ENCODE results near the gene BRWD1.
"Not testable (repeated sequence)": the region's sequence is repeated elsewhere in the genome, so short reads cannot be mapped to it uniquely, and the experiment has no call there.

BRWD1 gene

GRCh38 chr21:39153373-39153772 is 160.1 kb downstream of the BRWD1 start:
- no peak overlapping the region for H3K4me3 ChIP-seq (ENCODE audit: low read depth, low read length)
- no peaks in the 10 kb centered on the region for H3K4me1 ChIP-seq (ENCODE audit: control insufficient read depth, insufficient read depth, low read length)
- H3K36me3 ChIP-seq (ENCODE audit: control insufficient read depth, insufficient read depth, low read length), result no peaks in the 10 kb centered on the region
- H3K9me3 ChIP-seq (ENCODE audit: control insufficient read depth, insufficient read depth, low read length), result no peaks in the 10 kb centered on the region
- H3K27me3 ChIP-seq (ENCODE audit: control insufficient read depth, insufficient read depth, low read length), result no peaks in the 10 kb centered on the region
- no peak overlapping the region for H3K9ac ChIP-seq (ENCODE audit: low read depth, low read length)

- Histone ChIP-seq H3K9ac (ENCODE audit: low read depth, low read length) (no peak overlapping the region), H3K27me3 (ENCODE audit: control insufficient read depth, insufficient read depth, low read length) (no peaks in the 10 kb centered on the region), H3K9me3 (ENCODE audit: control insufficient read depth, insufficient read depth, low read length) (no peaks in the 10 kb centered on the region), H3K4me1 (ENCODE audit: control insufficient read depth, insufficient read depth, low read length) (no peaks in the 10 kb centered on the region), H3K36me3 (ENCODE audit: control insufficient read depth, insufficient read depth, low read length) (no peaks in the 10 kb centered on the region), H3K4me3 (ENCODE audit: low read depth, low read length) (no peak overlapping the region)
Observed at GRCh38 chr21:39152271-39152670, 161.2 kb downstream of the BRWD1 start.

- H3K4me1 ChIP-seq (ENCODE audit: control insufficient read depth, insufficient read depth, low read length), result no peaks in the 10 kb centered on the region
- H3K9me3 ChIP-seq (ENCODE audit: control insufficient read depth, insufficient read depth, low read length), result no peaks in the 10 kb centered on the region
- no peaks in the 10 kb centered on the region for H3K27me3 ChIP-seq (ENCODE audit: control insufficient read depth, insufficient read depth, low read length)
- H3K4me3 ChIP-seq (ENCODE audit: low read depth, low read length), result no peak overlapping the region
- no peaks in the 10 kb centered on the region for H3K36me3 ChIP-seq (ENCODE audit: control insufficient read depth, insufficient read depth, low read length)
- H3K9ac ChIP-seq (ENCODE audit: low read depth, low read length), result no peak overlapping the region
Observed at GRCh38 chr21:39150877-39151276, 162.6 kb downstream of the BRWD1 start.

GRCh38 chr21:39150316-39150715 is 163.1 kb downstream of the BRWD1 start:
- no peaks in the 10 kb centered on the region for H3K4me1 ChIP-seq (ENCODE audit: control insufficient read depth, insufficient read depth, low read length)
- H3K27me3 ChIP-seq (ENCODE audit: control insufficient read depth, insufficient read depth, low read length), result no peaks in the 10 kb centered on the region
- H3K4me3 ChIP-seq (ENCODE audit: low read depth, low read length), result no peak overlapping the region
- H3K36me3 ChIP-seq (ENCODE audit: control insufficient read depth, insufficient read depth, low read length), result no peaks in the 10 kb centered on the region
- no peaks in the 10 kb centered on the region for H3K9me3 ChIP-seq (ENCODE audit: control insufficient read depth, insufficient read depth, low read length)
- no peak overlapping the region for H3K9ac ChIP-seq (ENCODE audit: low read depth, low read length)

DNA sequence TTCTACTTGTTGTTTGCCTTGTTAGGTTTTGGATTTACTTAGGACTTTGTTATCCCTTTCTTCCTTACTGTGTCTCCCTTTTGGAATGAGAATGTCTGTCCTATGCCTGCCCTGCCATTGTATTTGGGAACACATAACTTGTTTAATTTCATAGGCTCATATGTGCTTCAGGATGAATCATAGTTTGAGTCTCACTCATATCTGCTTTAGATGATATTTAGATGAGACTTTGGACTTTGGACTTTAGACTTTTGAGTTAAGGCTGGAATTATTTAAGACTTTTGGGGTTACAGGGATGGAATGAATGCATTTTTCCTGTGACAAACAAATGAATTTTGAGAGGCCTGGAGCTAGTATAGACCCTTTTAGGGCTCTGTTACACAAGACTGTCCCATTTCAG is 163.6 kb downstream of the BRWD1 start:
- H3K4me3 ChIP-seq (ENCODE audit: low read depth, low read length), result no peak overlapping the region
- no peaks in the 10 kb centered on the region for H3K9me3 ChIP-seq (ENCODE audit: control insufficient read depth, insufficient read depth, low read length)
- no peak overlapping the region for H3K9ac ChIP-seq (ENCODE audit: low read depth, low read length)
- no peaks in the 10 kb centered on the region for H3K36me3 ChIP-seq (ENCODE audit: control insufficient read depth, insufficient read depth, low read length)
- no peaks in the 10 kb centered on the region for H3K4me1 ChIP-seq (ENCODE audit: control insufficient read depth, insufficient read depth, low read length)
- H3K27me3 ChIP-seq (ENCODE audit: control insufficient read depth, insufficient read depth, low read length), result no peaks in the 10 kb centered on the region

DNA sequence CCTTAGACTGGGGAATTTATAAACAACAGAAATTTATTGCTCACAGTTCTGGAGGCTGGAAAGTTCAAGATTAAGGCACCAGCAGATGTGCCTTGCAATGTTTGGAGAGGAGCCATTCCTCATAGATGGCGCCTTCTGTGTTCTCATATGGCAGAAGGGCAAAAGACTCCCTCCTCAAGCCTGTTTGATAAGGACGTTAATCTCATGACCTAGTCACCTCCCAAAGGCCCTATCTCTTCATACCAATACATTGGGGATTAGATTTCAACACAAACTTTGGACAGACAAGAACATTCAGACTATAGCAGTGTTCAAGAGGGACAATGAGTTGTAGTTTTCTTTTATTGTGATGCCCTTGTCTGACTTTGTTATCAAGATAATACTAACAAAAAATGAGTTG is 164.5 kb downstream of the BRWD1 start:
- H3K4me1 ChIP-seq (ENCODE audit: control insufficient read depth, insufficient read depth, low read length), result no peaks in the 10 kb centered on the region
- no peaks in the 10 kb centered on the region for H3K36me3 ChIP-seq (ENCODE audit: control insufficient read depth, insufficient read depth, low read length)

DNA sequence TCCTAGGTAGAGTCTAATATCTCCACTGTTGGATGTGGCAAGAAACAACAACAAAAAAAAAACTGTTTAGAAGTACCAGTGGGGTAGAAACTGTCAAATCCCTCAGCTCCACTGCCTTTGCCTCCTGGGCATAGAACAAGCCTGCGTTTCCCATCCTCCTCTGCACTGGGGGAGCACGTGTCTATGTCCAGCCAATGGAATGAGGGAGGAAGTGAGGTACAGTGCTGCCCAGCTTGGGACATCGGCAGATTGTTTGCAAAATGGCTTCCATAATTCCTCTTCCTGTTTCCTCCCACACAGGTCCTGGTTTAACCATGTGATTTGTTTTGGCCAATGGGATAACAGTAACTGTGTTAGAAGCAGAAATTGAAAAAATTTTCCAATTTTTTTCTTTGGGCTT is 169.2 kb downstream of the BRWD1 start:
- Histone ChIP-seq H3K4me1 (ENCODE audit: control insufficient read depth, insufficient read depth, low read length) (no peaks in the 10 kb centered on the region), H3K9me3 (ENCODE audit: control insufficient read depth, insufficient read depth, low read length) (no peaks in the 10 kb centered on the region), H3K9ac (ENCODE audit: low read depth, low read length) (no peak overlapping the region), H3K27me3 (ENCODE audit: control insufficient read depth, insufficient read depth, low read length) (no peaks in the 10 kb centered on the region), H3K36me3 (ENCODE audit: control insufficient read depth, insufficient read depth, low read length) (no peaks in the 10 kb centered on the region), H3K4me3 (ENCODE audit: low read depth, low read length) (no peak overlapping the region)

More for the DNA sequence above, 164.5 kb downstream of the BRWD1 start:
- H3K9ac ChIP-seq (ENCODE audit: low read depth, low read length), result no peak overlapping the region
- H3K4me3 ChIP-seq (ENCODE audit: low read depth, low read length), result no peak overlapping the region
- H3K27me3 ChIP-seq (ENCODE audit: control insufficient read depth, insufficient read depth, low read length), result no peaks in the 10 kb centered on the region
- no peaks in the 10 kb centered on the region for H3K9me3 ChIP-seq (ENCODE audit: control insufficient read depth, insufficient read depth, low read length)

DNA sequence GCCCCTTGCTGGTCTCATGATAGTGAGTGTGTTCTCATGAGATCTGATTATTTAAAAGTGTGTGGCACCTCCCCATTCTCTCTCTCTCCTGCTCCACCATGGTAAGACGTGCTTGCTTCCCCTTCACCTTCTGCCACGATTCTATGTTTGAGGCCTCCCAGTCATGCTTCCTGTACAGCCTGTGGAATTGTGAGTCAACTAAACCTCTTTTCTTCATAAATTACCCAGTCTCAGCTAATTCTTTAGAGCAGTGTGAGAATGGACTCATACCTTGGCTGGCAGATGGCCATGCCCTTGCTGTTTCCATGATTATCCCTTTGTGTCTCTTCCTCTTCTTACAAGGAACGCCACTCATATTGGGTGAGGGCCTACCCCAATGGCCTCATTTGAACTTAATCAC is 170.5 kb downstream of the BRWD1 start:
- Histone ChIP-seq H3K27me3 (ENCODE audit: control insufficient read depth, insufficient read depth, low read length) (no peaks in the 10 kb centered on the region), H3K9ac (ENCODE audit: low read depth, low read length) (no peak overlapping the region), H3K36me3 (ENCODE audit: control insufficient read depth, insufficient read depth, low read length) (no peaks in the 10 kb centered on the region)

DNA sequence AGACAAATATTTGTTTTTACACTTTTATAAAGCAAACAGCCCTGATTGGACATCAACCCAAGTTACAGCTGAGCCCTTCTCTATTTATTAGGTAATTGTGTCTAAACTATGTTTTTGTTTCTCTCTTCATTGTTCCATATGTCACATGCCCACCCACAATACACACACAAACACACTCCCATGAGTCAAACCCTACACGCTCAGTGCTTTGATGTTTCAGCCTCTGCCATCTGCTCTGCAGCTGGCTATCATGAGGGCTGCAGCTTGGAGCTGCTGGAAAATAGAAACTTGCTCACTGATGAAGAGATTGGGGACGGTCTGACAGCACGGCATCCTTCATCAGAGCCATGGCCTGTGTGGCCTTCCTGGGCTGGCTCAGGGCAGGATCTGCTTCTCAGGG is 171.9 kb downstream of the BRWD1 start:
- H3K27me3 ChIP-seq (ENCODE audit: control insufficient read depth, insufficient read depth, low read length), result no peaks in the 10 kb centered on the region
- H3K36me3 ChIP-seq (ENCODE audit: control insufficient read depth, insufficient read depth, low read length), result no peaks in the 10 kb centered on the region
- no peak overlapping the region for H3K4me3 ChIP-seq (ENCODE audit: low read depth, low read length)

More for the DNA sequence above, 170.5 kb downstream of the BRWD1 start:
- H3K9me3 ChIP-seq (ENCODE audit: control insufficient read depth, insufficient read depth, low read length), result no peaks in the 10 kb centered on the region
- no peak overlapping the region for H3K4me3 ChIP-seq (ENCODE audit: low read depth, low read length)
- no peaks in the 10 kb centered on the region for H3K4me1 ChIP-seq (ENCODE audit: control insufficient read depth, insufficient read depth, low read length)

GRCh38 chr21:39137248-39138178 is 175.9 kb downstream of the BRWD1 start:
- H3K36me3 ChIP-seq (ENCODE audit: control insufficient read depth, insufficient read depth, low read length), result no peaks in the 10 kb centered on the region

More for the DNA sequence above, 171.9 kb downstream of the BRWD1 start:
- Histone ChIP-seq H3K9ac (ENCODE audit: low read depth, low read length) (no peak overlapping the region), H3K4me1 (ENCODE audit: control insufficient read depth, insufficient read depth, low read length) (peaks cover 7% of the 10 kb centered on the region), H3K9me3 (ENCODE audit: control insufficient read depth, insufficient read depth, low read length) (no peaks in the 10 kb centered on the region)

GRCh38 chr21:39136711-39137110 is 176.7 kb downstream of the BRWD1 start:
- Histone ChIP-seq H3K9ac (ENCODE audit: low read depth, low read length) (no peak overlapping the region), H3K9me3 (ENCODE audit: control insufficient read depth, insufficient read depth, low read length) (no peaks in the 10 kb centered on the region), H3K4me3 (ENCODE audit: low read depth, low read length) (no peak overlapping the region), H3K27me3 (ENCODE audit: control insufficient read depth, insufficient read depth, low read length) (no peaks in the 10 kb centered on the region), H3K36me3 (ENCODE audit: control insufficient read depth, insufficient read depth, low read length) (no peaks in the 10 kb centered on the region), H3K4me1 (ENCODE audit: control insufficient read depth, insufficient read depth, low read length) (peaks cover 7% of the 10 kb centered on the region)

More at GRCh38 chr21:39137248-39138178, 175.9 kb downstream of the BRWD1 start:
- Histone ChIP-seq H3K27me3 (ENCODE audit: control insufficient read depth, insufficient read depth, low read length) (no peaks in the 10 kb centered on the region), H3K4me3 (ENCODE audit: low read depth, low read length) (no peak overlapping the region), H3K4me1 (ENCODE audit: control insufficient read depth, insufficient read depth, low read length) (peaks cover 7% of the 10 kb centered on the region), H3K9ac (ENCODE audit: low read depth, low read length) (no peak overlapping the region), H3K9me3 (ENCODE audit: control insufficient read depth, insufficient read depth, low read length) (no peaks in the 10 kb centered on the region)

DNA sequence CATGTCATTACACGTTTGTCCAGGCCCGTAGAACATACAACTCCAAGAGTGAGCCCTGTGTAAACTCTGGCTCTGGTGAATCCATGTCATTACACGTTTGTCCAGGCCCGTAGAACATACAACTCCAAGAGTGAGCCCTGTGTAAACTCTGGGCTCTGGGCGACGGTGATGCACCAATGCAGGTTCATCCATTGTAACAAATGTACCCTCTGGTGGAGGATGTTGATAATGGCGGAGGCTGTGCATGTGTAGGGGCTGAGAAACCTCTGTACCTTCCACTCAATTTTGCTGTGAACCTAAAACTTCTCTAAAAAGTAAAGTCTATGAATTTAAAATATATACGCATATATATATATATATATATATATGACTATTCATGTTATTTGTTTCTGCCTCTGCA is 177.3 kb downstream of the BRWD1 start:
- not testable (repeated sequence) for H3K4me1 ChIP-seq (ENCODE audit: control insufficient read depth, insufficient read depth, low read length); H3K36me3 ChIP-seq (ENCODE audit: control insufficient read depth, insufficient read depth, low read length); H3K27me3 ChIP-seq (ENCODE audit: control insufficient read depth, insufficient read depth, low read length); H3K4me3 ChIP-seq (ENCODE audit: low read depth, low read length); H3K9ac ChIP-seq (ENCODE audit: low read depth, low read length); H3K9me3 ChIP-seq (ENCODE audit: control insufficient read depth, insufficient read depth, low read length)

All from iPS-15b (cell line).